NCI-H460 (cell line): Measurements from ENCODE around the gene KRCC1. TPM values are rescaled to one million over a fixed set of nuclear protein-coding genes. Genes with fewer than 3 reads are reported as not detected.
"Not testable (repeated sequence)": the region's sequence is repeated elsewhere in the genome, so short reads cannot be mapped to it uniquely, and the experiment has no call there.

Experiments used
- DNase-seq: peaks from one replicate; pipeline ENCODE4 v3.0.0-alpha.2; 2016; ENCODE audit warnings: low read depth; ENCODE audit errors: extremely low read depth
- total RNA-seq: library from RNA; depleted of rRNA; stranded (reverse); fragments of >200 nt; shearing (Covaris generic); gene quantifications from 2 replicates; pipeline ENCODE4 v1.2.3, GENCODE V29; 2014

KRCC1 gene
- total RNA-seq, 1 experiment from 2014 or later, result 15.2 TPM

GRCh38 chr2:88048541-88048940 is 7.0 kb downstream of the KRCC1 start:
- no peak for DNase-seq

- DNase-seq, result not testable (repeated sequence)
These were observed 10.0 kb downstream of the KRCC1 start for GRCh38 chr2:88045561-88045960.

GRCh38 chr2:88042476-88042875 is 13.1 kb downstream of the KRCC1 start:
- DNase-seq, result no peak

- peak; percentile 32 for DNase-seq
These were observed 17.1 kb downstream of the KRCC1 start for GRCh38 chr2:88038263-88039105.

- no peak for DNase-seq
These were observed 19.0 kb downstream of the KRCC1 start for GRCh38 chr2:88036606-88037005.

- no peak for DNase-seq
These were observed 19.4 kb downstream of the KRCC1 start for GRCh38 chr2:88036182-88036581.

- no peak for DNase-seq
These were observed 23.4 kb downstream of the KRCC1 start for GRCh38 chr2:88032070-88032702.

GRCh38 chr2:88028931-88029330 is 26.7 kb downstream of the KRCC1 start:
- no peak for DNase-seq

- no peak for DNase-seq
These were observed 27.7 kb downstream of the KRCC1 start for GRCh38 chr2:88027697-88028389.

- no peak for DNase-seq
These were observed 31.1 kb downstream of the KRCC1 start for GRCh38 chr2:88024509-88024908.

- no peak for DNase-seq
These were observed 33.0 kb downstream of the KRCC1 start for GRCh38 chr2:88022669-88022921.

GRCh38 chr2:88019985-88020384 is 35.6 kb downstream of the KRCC1 start:
- no peak for DNase-seq

- DNase-seq, result no peak
These were observed 36.7 kb downstream of the KRCC1 start for GRCh38 chr2:88018909-88019308.

- DNase-seq, result not testable (repeated sequence)
These were observed 37.3 kb downstream of the KRCC1 start for GRCh38 chr2:88018077-88018805.

- DNase-seq, result not testable (repeated sequence)
These were observed 37.9 kb downstream of the KRCC1 start for GRCh38 chr2:88017780-88018038.

GRCh38 chr2:88016960-88017779 is 38.4 kb downstream of the KRCC1 start:
- DNase-seq, result no peak

GRCh38 chr2:88016086-88016959 is 39.3 kb downstream of the KRCC1 start, which contains the start of gene RNU2-63P:
Gene RNU2-63P (minus strand): TSS chr2:88016547.
- peak; percentile 89 for DNase-seq

GRCh38 chr2:88011011-88011410 is 44.6 kb downstream of the KRCC1 start:
- no peak for DNase-seq

GRCh38 chr2:88010136-88010535 is 45.4 kb downstream of the KRCC1 start:
- DNase-seq, result no peak
